GM21529 (cell line): Measurements from ENCODE around the gene STK4.

Source experiments
- ATAC-seq: cut with Tn5 transposase; IDR thresholded peaks from one replicate; pipeline ENCODE4 v1.9.1; 2021; ENCODE audit not compliant: unreplicated experiment

The STK4 gene

GRCh38 chr20:44952731-44953130 is 13.6 kb upstream of the STK4 start:
- ATAC-seq = no peak

GRCh38 chr20:44954211-44954610 is 12.1 kb upstream of the STK4 start:
- no peak for ATAC-seq

- no peak for ATAC-seq
Measured at GRCh38 chr20:44955270-44955669, 11.0 kb upstream of the STK4 start.

GRCh38 chr20:44956410-44956809 is 9.9 kb upstream of the STK4 start:
- ATAC-seq = no peak

DNA sequence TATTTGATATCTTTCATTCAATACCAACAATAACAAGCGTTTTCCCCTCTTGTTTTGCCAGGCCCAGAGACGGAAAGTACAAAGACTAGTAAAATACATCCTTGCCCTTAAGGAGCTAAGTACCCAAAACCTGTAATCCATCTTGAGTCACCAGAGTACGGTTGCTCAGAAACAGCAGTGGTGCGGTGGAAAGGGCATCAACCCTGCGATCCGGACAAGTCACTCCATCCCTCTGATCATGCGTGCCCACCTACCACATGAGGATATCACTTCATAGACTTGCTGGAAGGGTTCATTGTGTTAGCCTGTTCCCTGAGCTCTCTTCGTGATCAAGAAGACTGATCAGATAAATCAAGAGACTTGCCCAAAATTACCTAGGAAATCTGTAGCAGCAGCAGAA is 8.0 kb upstream of the STK4 start:
- ATAC-seq = no peak

DNA sequence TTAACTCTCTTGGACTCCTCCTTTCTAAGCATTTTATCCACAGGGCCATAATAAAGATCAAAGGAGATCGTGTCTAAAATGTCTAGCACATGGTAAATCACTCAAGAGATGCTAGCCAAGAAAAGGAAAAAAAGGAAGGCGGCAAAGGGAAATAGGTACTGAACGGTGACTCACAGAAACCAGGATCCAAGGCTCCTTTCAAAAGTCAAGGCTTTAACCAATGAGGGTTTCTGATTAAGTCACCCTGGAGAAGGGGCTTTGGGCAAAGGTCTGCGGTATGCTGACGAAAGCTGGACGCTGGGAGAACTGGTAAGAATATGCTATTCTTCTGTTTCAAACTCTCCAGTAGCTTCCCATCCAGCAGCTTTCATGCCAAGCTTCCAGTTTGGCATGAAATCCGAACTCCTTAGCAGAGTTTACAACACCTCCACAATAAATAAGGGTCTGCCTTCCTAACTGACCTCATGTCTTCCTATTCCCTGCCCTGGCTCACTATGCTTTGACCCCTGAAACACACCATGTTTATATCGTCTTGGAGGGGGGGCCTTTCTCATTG is 7.2 kb upstream of the STK4 start:
- no peak for ATAC-seq

- ATAC-seq = peak; percentile 25
Measured at GRCh38 chr20:44959638-44960102, 6.6 kb upstream of the STK4 start.

GRCh38 chr20:44960103-44960852 is 6.0 kb upstream of the STK4 start, which contains the start of gene TOMM34:
TOMM34 (minus strand) TSS chr20:44960397; CDS start chr20:44960333, 64 bp downstream.
- peak; percentile 85 for ATAC-seq

GRCh38 chr20:44961011-44961869 is 5.1 kb upstream of the STK4 start:
- no peak for ATAC-seq

- no peak for ATAC-seq
Measured at GRCh38 chr20:44961870-44962267, 4.4 kb upstream of the STK4 start.

DNA sequence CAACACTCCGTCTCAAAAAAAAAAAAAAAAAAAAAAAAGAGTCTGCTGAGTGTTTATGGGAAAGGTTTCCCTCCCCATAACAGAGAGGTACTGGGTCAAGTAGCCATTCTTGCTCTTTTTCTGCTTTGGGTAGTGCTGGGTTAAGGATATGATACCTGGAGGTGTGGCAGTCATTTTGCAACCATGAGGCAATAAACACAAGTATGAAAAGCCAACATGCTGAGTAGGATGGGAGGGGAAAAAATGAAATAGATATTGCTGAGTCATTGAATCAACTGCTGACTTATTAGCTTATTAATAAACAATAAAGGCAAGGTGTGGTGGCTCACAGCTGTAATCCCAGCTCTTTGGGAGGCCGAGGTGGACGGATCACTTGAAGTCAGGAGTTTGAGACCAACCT is 3.8 kb upstream of the STK4 start:
- ATAC-seq = no peak

DNA sequence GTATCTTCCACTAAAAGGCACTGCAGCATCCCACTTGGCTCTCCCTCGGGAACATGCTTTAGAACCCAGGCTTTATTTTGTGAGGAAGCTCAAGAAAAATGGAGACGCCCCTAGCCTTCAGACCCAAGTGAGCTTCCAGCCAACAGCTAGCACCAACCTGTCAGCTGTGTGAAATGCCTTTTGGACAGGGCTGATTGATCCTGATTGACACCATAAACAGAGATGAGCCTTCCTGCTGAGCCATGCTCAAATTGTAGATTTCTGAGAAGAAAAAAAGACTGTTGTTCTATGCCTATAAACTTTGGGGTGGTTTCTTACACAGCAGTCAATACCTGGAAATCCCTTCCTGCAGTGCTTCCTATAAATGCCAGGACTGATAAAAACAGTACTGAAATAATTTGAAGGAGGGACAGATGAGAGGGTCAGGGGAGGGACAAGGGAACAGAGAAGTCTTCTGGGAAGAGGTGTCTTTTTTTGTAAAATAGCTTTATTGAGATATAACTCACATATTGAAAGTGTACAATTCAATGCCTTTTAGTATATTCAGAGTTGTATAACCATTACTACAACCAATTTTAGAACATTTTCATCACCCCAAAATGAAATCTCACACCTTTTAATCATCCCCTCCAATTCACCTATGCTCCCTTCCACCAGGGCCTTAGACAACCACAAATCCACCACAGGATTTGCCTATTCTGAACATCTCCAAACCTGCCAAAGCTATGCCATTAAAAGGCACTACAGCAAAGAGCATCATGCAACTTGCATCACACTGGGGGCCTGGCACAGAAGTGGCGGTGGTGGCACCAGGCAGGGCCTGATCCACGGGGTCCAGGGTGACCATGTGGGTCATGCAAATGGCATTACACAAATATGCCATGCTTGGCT is 2.7 kb upstream of the STK4 start:
- ATAC-seq = no peak

DNA sequence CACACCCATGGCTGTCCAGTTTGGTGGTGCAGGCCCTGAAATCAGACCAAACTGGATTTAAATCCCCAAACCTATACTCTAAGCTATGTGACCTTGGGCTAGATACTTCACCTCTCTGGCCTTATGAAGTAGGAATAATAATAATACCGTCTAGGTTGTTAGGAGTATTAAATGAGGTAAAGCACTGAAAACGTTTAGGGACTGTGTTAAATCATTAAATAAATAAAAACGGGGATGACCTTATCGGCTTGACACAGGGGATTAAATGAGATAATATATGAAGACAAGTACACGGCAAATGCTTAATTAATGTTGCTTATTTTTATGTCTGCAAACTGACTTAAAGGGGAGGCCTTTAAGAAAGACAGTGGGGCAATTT is 672 bp upstream of the STK4 start:
- no peak for ATAC-seq

- ATAC-seq = no peak
Measured at GRCh38 chr20:44967207-44967807, 995 bp downstream of the STK4 start.

GRCh38 chr20:44969300-44969894 is 3.1 kb downstream of the STK4 start:
- ATAC-seq = peak; percentile 21

GRCh38 chr20:44970243-44970757 is 4.0 kb downstream of the STK4 start:
- ATAC-seq = no peak

GRCh38 chr20:44973053-44973452 is 6.7 kb downstream of the STK4 start:
- no peak for ATAC-seq

DNA sequence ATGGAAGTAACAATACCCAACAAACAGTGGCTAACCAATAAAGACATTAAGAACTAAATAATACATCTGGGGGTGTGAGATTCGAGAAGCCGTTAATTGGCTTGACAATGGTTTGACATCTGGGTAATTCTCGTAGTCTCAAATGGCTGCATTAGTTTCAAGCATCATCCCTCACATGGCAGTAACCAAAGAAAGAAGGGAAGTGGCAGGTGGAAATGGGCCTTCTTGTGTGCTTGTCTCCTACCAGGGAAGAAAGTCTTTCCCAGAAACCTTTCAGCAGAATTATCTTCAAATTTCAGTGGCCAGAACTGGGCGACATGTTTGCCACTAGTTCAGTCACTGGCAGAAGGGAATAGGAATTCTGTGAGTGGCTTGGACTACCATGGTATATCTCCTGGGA is 10.4 kb downstream of the STK4 start:
- ATAC-seq = no peak

GRCh38 chr20:44979090-44979621 is 12.8 kb downstream of the STK4 start:
- peak; percentile 96 for ATAC-seq
